ENCODE results near the gene LRP1B. TPM values are rescaled to one million over a fixed set of nuclear protein-coding genes. Genes with fewer than 3 reads are reported as not detected.

Gene LRP1B
- total RNA-seq, 4 donors from 2014 or later = 3.3 to 11.1 (median 4.6) TPM

DNA sequence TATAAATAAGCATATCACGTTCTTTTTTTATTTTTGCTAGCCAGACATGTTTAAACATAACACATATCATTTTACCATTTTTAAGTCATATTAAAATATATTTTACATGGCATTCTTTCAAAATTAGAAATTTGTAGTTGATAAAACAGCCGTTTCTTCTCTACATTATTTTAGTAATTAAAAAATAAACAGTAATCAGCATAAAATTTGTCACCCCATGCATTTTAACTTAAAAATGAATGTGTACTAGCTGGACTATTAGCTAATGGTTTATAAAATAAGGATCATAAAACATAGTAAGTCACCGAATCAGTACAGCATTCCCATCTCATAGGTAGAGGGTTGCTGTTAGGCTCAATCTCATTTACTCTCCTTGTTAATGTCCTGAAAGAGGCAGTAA is 433.8 kb downstream of the LRP1B start:
- in situ Hi-C loops (cut with MboI; ENCODE audit: low sequenced_read_pairs in 4 of 4) = no loop called here
- no peak for ATAC-seq

DNA sequence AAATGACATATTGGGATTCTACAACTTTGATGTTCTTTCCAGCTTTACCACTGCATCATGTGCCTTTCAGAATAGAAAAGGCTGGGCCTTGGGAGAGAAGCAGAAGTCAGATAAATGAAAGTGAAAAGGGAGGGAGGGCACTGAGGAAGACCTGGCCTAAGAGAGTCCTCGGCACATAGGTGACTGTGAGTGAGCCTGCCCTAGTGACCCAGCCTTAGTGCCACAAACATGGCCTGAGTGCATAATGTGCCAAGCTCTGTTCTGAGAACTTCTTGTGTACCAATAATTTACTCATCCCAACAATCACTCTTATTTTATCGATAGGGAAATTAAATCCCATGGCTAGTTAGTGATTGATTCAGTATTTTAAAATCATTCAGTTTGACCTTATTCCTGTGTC is 436.6 kb downstream of the LRP1B start:
- H3K27ac ChIP-seq = no peak overlapping the region
- no peaks in the 10 kb centered on the region for H3K36me3 ChIP-seq
- intact Hi-C loops (cut with DNase I; ENCODE audit: low total_unique reads) (no loop called here), in situ Hi-C loops (cut with MboI; ENCODE audit: low sequenced_read_pairs in 4 of 4) (no loop called here)
- no peaks in the 10 kb centered on the region for H3K4me1 ChIP-seq
- ATAC-seq (no peak), DNase-seq (no peak)
- no peak for TF ChIP-seq POLR2A (IDR thresholded peaks at IDR 0.05)
- TF ChIP-seq, protein P1, sequence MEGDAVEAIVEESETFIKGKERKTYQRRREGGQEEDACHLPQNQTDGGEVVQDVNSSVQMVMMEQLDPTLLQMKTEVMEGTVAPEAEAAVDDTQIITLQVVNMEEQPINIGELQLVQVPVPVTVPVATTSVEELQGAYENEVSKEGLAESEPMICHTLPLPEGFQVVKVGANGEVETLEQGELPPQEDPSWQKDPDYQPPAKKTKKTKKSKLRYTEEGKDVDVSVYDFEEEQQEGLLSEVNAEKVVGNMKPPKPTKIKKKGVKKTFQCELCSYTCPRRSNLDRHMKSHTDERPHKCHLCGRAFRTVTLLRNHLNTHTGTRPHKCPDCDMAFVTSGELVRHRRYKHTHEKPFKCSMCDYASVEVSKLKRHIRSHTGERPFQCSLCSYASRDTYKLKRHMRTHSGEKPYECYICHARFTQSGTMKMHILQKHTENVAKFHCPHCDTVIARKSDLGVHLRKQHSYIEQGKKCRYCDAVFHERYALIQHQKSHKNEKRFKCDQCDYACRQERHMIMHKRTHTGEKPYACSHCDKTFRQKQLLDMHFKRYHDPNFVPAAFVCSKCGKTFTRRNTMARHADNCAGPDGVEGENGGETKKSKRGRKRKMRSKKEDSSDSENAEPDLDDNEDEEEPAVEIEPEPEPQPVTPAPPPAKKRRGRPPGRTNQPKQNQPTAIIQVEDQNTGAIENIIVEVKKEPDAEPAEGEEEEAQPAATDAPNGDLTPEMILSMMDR (IDR thresholded peaks at IDR 0.05 in 4 of 5, conservative IDR thresholded peaks at IDR 0.05 in 1 of 5) = no peak
- H3K9me3 ChIP-seq = no peaks in the 10 kb centered on the region
- H3K4me3 ChIP-seq = no peak overlapping the region
- no peaks in the 10 kb centered on the region for H3K27me3 ChIP-seq

More for the DNA sequence above, 433.8 kb downstream of the LRP1B start:
- no peak for TF ChIP-seq POLR2A (IDR thresholded peaks at IDR 0.05)
- TF ChIP-seq, protein P1 (IDR thresholded peaks at IDR 0.05 in 4 of 5, conservative IDR thresholded peaks at IDR 0.05 in 1 of 5) = no peak
- Histone ChIP-seq H3K36me3 (no peaks in the 10 kb centered on the region), H3K4me3 (no peak overlapping the region), H3K4me1 (no peaks in the 10 kb centered on the region), H3K27ac (no peak overlapping the region), H3K9me3 (no peaks in the 10 kb centered on the region), H3K27me3 (no peaks in the 10 kb centered on the region)
- no peak for DNase-seq
- intact Hi-C loops (cut with DNase I; ENCODE audit: low total_unique reads) = no loop called here

DNA sequence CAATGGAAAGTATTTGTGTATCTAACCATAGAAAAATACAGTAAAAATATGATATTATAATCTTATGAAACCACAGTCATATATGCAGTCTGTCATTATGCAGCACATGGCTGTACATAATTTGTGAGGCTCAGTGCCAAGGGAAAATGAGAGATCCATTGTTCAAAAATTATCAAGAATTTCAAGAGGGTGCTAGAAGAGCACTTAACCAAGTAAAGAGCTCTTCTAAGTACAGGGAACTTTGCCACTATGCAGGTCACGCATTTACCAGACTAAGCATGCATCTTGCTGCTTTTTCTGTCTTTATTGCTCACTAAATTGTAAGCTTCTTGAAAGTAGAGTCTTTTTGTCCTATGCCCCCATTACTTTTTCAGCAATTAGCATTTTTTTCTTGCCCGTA is 438.0 kb downstream of the LRP1B start:
- in situ Hi-C loops (cut with MboI; ENCODE audit: low sequenced_read_pairs in 4 of 4) = no loop called here
- Histone ChIP-seq H3K4me1 (no peaks in the 10 kb centered on the region), H3K27ac (no peak overlapping the region), H3K27me3 (no peaks in the 10 kb centered on the region), H3K9me3 (no peaks in the 10 kb centered on the region), H3K4me3 (no peak overlapping the region), H3K36me3 (no peaks in the 10 kb centered on the region)
- TF ChIP-seq POLR2A (IDR thresholded peaks at IDR 0.05) = no peak
- TF ChIP-seq, protein P1 (IDR thresholded peaks at IDR 0.05 in 4 of 5, conservative IDR thresholded peaks at IDR 0.05 in 1 of 5) = no peak
- DNase-seq = no peak
- intact Hi-C loops (cut with DNase I; ENCODE audit: low total_unique reads) = no loop called here
- ATAC-seq = no peak

DNA sequence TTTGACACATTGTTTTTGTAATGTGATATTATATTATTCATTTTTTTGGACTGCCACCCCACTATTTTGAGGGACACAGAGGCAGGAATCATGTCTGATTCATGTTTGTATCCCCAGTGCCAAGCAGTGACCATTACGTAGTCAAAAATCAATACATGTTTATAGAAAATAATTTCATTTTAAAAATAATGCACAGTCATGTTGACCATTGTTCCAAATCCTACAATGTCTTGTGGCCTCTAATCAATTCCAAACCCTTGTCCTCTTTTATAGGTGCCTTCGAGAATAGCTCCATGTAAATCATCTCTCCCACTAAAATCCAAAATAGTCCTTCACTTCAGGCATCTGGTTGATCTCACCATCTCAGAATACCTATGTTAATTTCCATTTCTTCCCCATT is 454.7 kb downstream of the LRP1B start:
- DNase-seq (no peak), ATAC-seq (no peak)
- H3K27ac ChIP-seq = no peak overlapping the region
- no peak overlapping the region for H3K4me3 ChIP-seq
- no peaks in the 10 kb centered on the region for H3K9me3 ChIP-seq
- intact Hi-C loops (cut with DNase I; ENCODE audit: low total_unique reads) (no loop called here), in situ Hi-C loops (cut with MboI; ENCODE audit: low sequenced_read_pairs in 4 of 4) (no loop called here)
- H3K27me3 ChIP-seq = no peaks in the 10 kb centered on the region
- TF ChIP-seq, protein P1 (IDR thresholded peaks at IDR 0.05 in 4 of 5, conservative IDR thresholded peaks at IDR 0.05 in 1 of 5) = no peak
- TF ChIP-seq POLR2A (IDR thresholded peaks at IDR 0.05) = no peak
- no peaks in the 10 kb centered on the region for H3K36me3 ChIP-seq
- H3K4me1 ChIP-seq = no peaks in the 10 kb centered on the region

DNA sequence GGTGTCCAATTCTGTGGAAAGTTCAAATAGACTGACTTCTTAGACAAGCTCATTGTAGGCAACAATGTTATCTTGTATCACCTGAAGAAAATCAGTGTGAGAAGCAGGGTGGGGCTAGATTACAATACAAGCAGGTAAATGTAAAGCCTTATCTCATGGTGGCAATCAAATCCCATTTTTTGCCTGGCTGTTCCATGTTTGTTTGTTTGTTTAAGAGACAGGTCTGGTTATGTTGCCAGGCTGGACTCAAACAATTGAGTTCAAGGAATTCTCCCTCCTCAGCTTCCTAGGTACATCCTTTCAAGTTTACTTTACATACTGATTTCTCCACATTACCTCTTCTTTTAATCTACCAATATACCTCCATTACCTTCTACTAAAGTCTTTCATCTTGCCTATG is 464.6 kb downstream of the LRP1B start:
- Histone ChIP-seq H3K4me1 (no peaks in the 10 kb centered on the region), H3K27ac (no peak overlapping the region), H3K4me3 (no peak overlapping the region), H3K9me3 (no peaks in the 10 kb centered on the region), H3K27me3 (no peaks in the 10 kb centered on the region), H3K36me3 (no peaks in the 10 kb centered on the region)
- intact Hi-C loops (cut with DNase I; ENCODE audit: low total_unique reads) = no loop called here
- in situ Hi-C loops (cut with MboI; ENCODE audit: low sequenced_read_pairs in 4 of 4) = no loop called here
- no peak for DNase-seq
- ATAC-seq = no peak
- TF ChIP-seq, protein P1 (IDR thresholded peaks at IDR 0.05 in 4 of 5, conservative IDR thresholded peaks at IDR 0.05 in 1 of 5) = no peak
- TF ChIP-seq POLR2A (IDR thresholded peaks at IDR 0.05) = no peak
